K562 (cell line): Measurements from ENCODE around the gene GMPR2. TPM values are rescaled to one million over a fixed set of nuclear protein-coding genes. Genes with fewer than 3 reads are reported as not detected.

Source experiments
- BCL6 ChIP-seq: fragments of 250-450 bp; sonication (Bioruptor Pico); IDR thresholded peaks from 2 replicates; pipeline ENCODE4 v1.4.0; 2020
- CEBPB ChIP-seq: fragments of 450-650 bp; IDR thresholded peaks from 2 replicates; pipeline ENCODE4 v1.6.1; 2016; ENCODE audit warnings: missing genetic modification characterization, missing compliant biosample characterization
- CHCHD3 ChIP-seq: fragments of 250-450 bp; sonication (Bioruptor Pico); IDR thresholded peaks from 2 replicates; pipeline ENCODE4 v2.1.2; 2022; ENCODE audit warnings: mild to moderate bottlenecking
- DMBX1 ChIP-seq: fragments of 250-450 bp; sonication (Bioruptor Pico); IDR thresholded peaks from 2 replicates; pipeline ENCODE4 v1.8.0; 2022; ENCODE audit warnings: inconsistent platforms, mild to moderate bottlenecking, moderate library complexity, borderline replicate concordance
- FOXM1 ChIP-seq, 2 experiments: fragments of 450-650 bp in 1 of 2; sonication (generic) in 1 of 2; formaldehyde crosslinking in 1 of 2; IDR thresholded peaks; 2 replicates each; pipeline versions ENCODE4 v1.6.1 to v1.9.0; 2017 to 2022; ENCODE audit warnings: low read depth in 2 of 2, mild to moderate bottlenecking in 2 of 2, missing genetic modification reagents in 1 of 2, moderate library complexity in 1 of 2
- MLX ChIP-seq, 2 experiments: fragments of 450-650 bp in 1 of 2; sonication (generic) in 1 of 2; formaldehyde crosslinking; conservative IDR thresholded peaks; 2 replicates each; pipeline versions ENCODE4 v1.4.0 to v1.8.1; 2020 to 2022; ENCODE audit warnings: mild to moderate bottlenecking in 1 of 2, missing genetic modification reagents in 1 of 2
- NFE2L1 ChIP-seq: fragments of 450-650 bp; IDR thresholded peaks from 2 replicates; pipeline ENCODE4 v1.6.1; 2016; ENCODE audit warnings: missing genetic modification characterization, low read depth, mild to moderate bottlenecking, missing compliant biosample characterization, moderate library complexity, borderline replicate concordance
- POLR2A ChIP-seq: fragments of 450-650 bp; conservative IDR thresholded peaks from 2 replicates; pipeline ENCODE4 v1.6.1; 2016
- PREB ChIP-seq: sonication (generic); formaldehyde crosslinking; IDR thresholded peaks from 2 replicates; pipeline ENCODE4 v1.8.1; 2023; ENCODE audit warnings: mild to moderate bottlenecking, missing genetic modification reagents
- RHOXF2B ChIP-seq: fragments of 250-450 bp; sonication (Bioruptor Pico); conservative IDR thresholded peaks from 2 replicates; pipeline ENCODE4 v1.5.1; 2021
- RREB1 ChIP-seq: fragments of 250-450 bp; sonication (Bioruptor Pico); IDR thresholded peaks from 2 replicates; pipeline ENCODE4 v1.4.0; 2020
- SIX5 ChIP-seq, 2 experiments: IDR thresholded peaks; 2 replicates each; pipeline ENCODE4 v1.6.1; 2011; ENCODE audit warnings: low read length in 2 of 2, borderline replicate concordance in 1 of 2, low read depth in 1 of 2, mild to moderate bottlenecking in 1 of 2, moderate library complexity in 1 of 2; ENCODE audit not compliant: insufficient read depth in 1 of 2
- ZBTB43 ChIP-seq: sonication (generic); formaldehyde crosslinking; IDR thresholded peaks from 2 replicates; pipeline ENCODE4 v1.8.0; 2023; ENCODE audit warnings: mild to moderate bottlenecking, missing genetic modification reagents
- ZC3H4 ChIP-seq: sonication (generic); formaldehyde crosslinking; IDR thresholded peaks from 2 replicates; pipeline ENCODE4 v1.9.0; 2021; ENCODE audit warnings: missing genetic modification reagents, borderline replicate concordance
- ZNF184 ChIP-seq: sonication (generic); formaldehyde crosslinking; IDR thresholded peaks from 2 replicates; pipeline ENCODE4 v1.5.0; 2020; ENCODE audit warnings: missing genetic modification reagents
- ZNF384 ChIP-seq: IDR thresholded peaks from 2 replicates; pipeline ENCODE4 v1.6.1; 2012; ENCODE audit warnings: low read depth, low read length, improper control_type of control experiment
- ZNF436 ChIP-seq: fragments of 250-450, 450-650 bp; sonication (Bioruptor Pico); formaldehyde crosslinking; IDR thresholded peaks from 2 replicates; pipeline ENCODE4 v1.7.0; 2020; ENCODE audit warnings: mild to moderate bottlenecking
- ZNF778 ChIP-seq: fragments of 450-650 bp; formaldehyde crosslinking; IDR thresholded peaks from 2 replicates; pipeline ENCODE4 v1.4.0; 2020; ENCODE audit warnings: mild to moderate bottlenecking, moderate library complexity
- polyA plus RNA-seq, 8 experiments: library from polyadenylated mRNA; depleted of rRNA in 4 of 8; stranded (reverse) in 5 of 8; unstranded in 3 of 8; fragments of >200 nt; fragmentation: Nextera tagmentation in 2 of 8; fragmentation: Illumina TruSeq in 1 of 8; extraction: Ambion mirVana in 2 of 8; extraction: Trizol in 1 of 8; gene quantifications; 2 replicates each; pipeline versions ENCODE4 v1.2.1 to v1.2.3, GENCODE V29; 2011 to 2014; ENCODE audit warnings: inconsistent platforms in 1 of 8, missing spikeins in 1 of 8
- total RNA-seq, 7 experiments: library from RNA; depleted of rRNA in 6 of 7; stranded (reverse); fragments of >200 nt in 6 of 7; fragmentation: Illumina TruSeq in 2 of 7; extraction: Trizol in 2 of 7; gene quantifications; 2 replicates each; pipeline versions ENCODE4 v1.2.1 to v1.2.3, GENCODE V29; 2011 to 2021; ENCODE audit warnings: low replicate concordance in 1 of 7

Gene GMPR2
- total and polyA plus RNA-seq, 9 of the 15 experiments (the other 6 are each of a cell fraction or from before 2014, with no cell fraction given) = 26.4 to 67.4 (median 36.3) TPM

- no peak for TF ChIP-seq RREB1 (CRISPR knock-in tag)
- TF ChIP-seq DMBX1 (CRISPR knock-in tag) = no peak; the same call in 1 of the 2 replicates
- no peak for TF ChIP-seq ZNF184 (CRISPR knock-in tag)
- no peak for TF ChIP-seq ZBTB43 (CRISPR knock-in tag)
- TF ChIP-seq PREB (CRISPR knock-in tag) = no peak
- no peak for TF ChIP-seq BCL6 (CRISPR knock-in tag)
- TF ChIP-seq SIX5 (IDR thresholded peaks at IDR 0.05; ENCODE audit: borderline replicate concordance in 1 of 2, insufficient read depth in 1 of 2, low read depth in 1 of 2, low read length in 2 of 2) = no peak
- peak; percentile 62 for TF ChIP-seq CEBPB (tag)
- no peak for TF ChIP-seq CHCHD3
- TF ChIP-seq ZNF384 = no peak
- TF ChIP-seq POLR2A = peak; percentile 98
- TF ChIP-seq ZNF436 (CRISPR knock-in tag) = no peak
- no peak for TF ChIP-seq MLX (CRISPR knock-in tag; conservative IDR thresholded peaks at IDR 0.05)
- no peak for TF ChIP-seq FOXM1 (IDR thresholded peaks at IDR 0.05; ENCODE audit: low read depth)
- TF ChIP-seq FOXM1 (CRISPR knock-in tag; IDR thresholded peaks at IDR 0.05; ENCODE audit: low read depth) = no peak
- TF ChIP-seq RHOXF2B (CRISPR knock-in tag) = no peak
- TF ChIP-seq NFE2L1 = no peak
- no peak for TF ChIP-seq ZC3H4 (CRISPR knock-in tag)
- TF ChIP-seq ZNF778 = no peak
Measured at GRCh38 chr14:24212924-24213865, 19.5 kb upstream of the GMPR2 start, which contains the start of gene CHMP4A (continued).
